ENCODE data around the gene NPB. TPM values are rescaled to one million over a fixed set of nuclear protein-coding genes. Genes with fewer than 3 reads are reported as not detected.

Gene NPB
- total and polyA plus RNA-seq, 2 of the 8 experiments (the other 6 are each of a cell fraction or from before 2014, with no cell fraction given): 1.5 to 2.5 TPM

DNA sequence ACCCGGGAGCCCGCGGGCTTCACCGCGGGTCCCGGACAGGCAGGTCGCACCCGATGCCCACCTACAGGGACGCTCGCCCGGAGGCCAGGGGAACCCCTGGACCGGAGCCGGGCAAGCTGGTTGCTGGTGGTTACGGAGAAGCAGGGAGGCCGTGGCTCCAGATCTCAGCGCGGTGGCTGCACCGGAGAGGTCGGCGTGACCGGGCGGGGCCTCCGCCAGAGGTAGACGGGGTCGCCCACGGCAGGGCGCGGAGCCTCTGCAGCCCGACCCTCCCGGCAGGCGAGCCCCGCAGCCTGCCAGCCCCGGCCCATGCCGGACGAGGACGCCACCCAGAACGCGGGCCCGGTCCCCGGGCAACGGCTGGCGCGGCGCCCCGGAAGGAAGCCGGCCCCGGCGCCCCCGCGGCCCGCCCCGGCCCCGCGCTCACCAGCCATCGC is 8.8 kb downstream of the NPB start (continued):
- TF ChIP-seq ATF2 (IDR thresholded peaks at IDR 0.05; ENCODE audit: low read length) (no peak), JUN (IDR thresholded peaks at IDR 0.05; ENCODE audit: low read depth, low read length) (no peak)
